ENCODE data around the gene MEF2D. TPM values are rescaled to one million over a fixed set of nuclear protein-coding genes. Genes with fewer than 3 reads are reported as not detected.

MEF2D gene
- total RNA-seq, 4 donors from 2014 or later, result 61.7 to 73.5 (median 67.1) TPM

- H3K4me3 ChIP-seq, result no peak overlapping the region
- no peaks in the 10 kb centered on the region for H3K9me3 ChIP-seq
- no peaks in the 10 kb centered on the region for H3K27me3 ChIP-seq
- peak overlapping the region; percentile 71 for H3K27ac ChIP-seq
- TF ChIP-seq POLR2A (IDR thresholded peaks at IDR 0.05), result no peak
- TF ChIP-seq EP300 (IDR thresholded peaks at IDR 0.05), result no peak
- TF ChIP-seq, protein P1, sequence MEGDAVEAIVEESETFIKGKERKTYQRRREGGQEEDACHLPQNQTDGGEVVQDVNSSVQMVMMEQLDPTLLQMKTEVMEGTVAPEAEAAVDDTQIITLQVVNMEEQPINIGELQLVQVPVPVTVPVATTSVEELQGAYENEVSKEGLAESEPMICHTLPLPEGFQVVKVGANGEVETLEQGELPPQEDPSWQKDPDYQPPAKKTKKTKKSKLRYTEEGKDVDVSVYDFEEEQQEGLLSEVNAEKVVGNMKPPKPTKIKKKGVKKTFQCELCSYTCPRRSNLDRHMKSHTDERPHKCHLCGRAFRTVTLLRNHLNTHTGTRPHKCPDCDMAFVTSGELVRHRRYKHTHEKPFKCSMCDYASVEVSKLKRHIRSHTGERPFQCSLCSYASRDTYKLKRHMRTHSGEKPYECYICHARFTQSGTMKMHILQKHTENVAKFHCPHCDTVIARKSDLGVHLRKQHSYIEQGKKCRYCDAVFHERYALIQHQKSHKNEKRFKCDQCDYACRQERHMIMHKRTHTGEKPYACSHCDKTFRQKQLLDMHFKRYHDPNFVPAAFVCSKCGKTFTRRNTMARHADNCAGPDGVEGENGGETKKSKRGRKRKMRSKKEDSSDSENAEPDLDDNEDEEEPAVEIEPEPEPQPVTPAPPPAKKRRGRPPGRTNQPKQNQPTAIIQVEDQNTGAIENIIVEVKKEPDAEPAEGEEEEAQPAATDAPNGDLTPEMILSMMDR (IDR thresholded peaks at IDR 0.05), result no peak
- no peak for TF ChIP-seq POLR2AphosphoS5 (IDR thresholded peaks at IDR 0.05)
- 53% methylated on average over 20 of the region's 20 CpGs for WGBS
- peaks cover 30% of the 10 kb centered on the region for H3K36me3 ChIP-seq
- peak in 1 of 2 donors; percentile 62 for DNase-seq (ENCODE audit: low spot score in 2 of 2)
- peaks cover 65% of the 10 kb centered on the region for H3K4me1 ChIP-seq
These were observed 37.4 kb downstream of the MEF2D start for GRCh38 chr1:156462954-156463795.

- TF ChIP-seq, protein P1 (IDR thresholded peaks at IDR 0.05), result no peak
- no peak for TF ChIP-seq EP300 (IDR thresholded peaks at IDR 0.05)
- no peak for TF ChIP-seq POLR2A (IDR thresholded peaks at IDR 0.05)
- TF ChIP-seq POLR2AphosphoS5 (IDR thresholded peaks at IDR 0.05), result no peak
- no peak overlapping the region for H3K4me3 ChIP-seq
- H3K27me3 ChIP-seq, result no peaks in the 10 kb centered on the region
- peaks cover 18% of the 10 kb centered on the region for H3K36me3 ChIP-seq
- 65% methylated on average over 17 of the region's 17 CpGs for WGBS
- peaks cover 70% of the 10 kb centered on the region for H3K4me1 ChIP-seq
- peak in 1 of 2 donors; percentile 74 for DNase-seq (ENCODE audit: low spot score in 2 of 2)
- peak overlapping the region; percentile 68 for H3K27ac ChIP-seq
- H3K9me3 ChIP-seq, result no peaks in the 10 kb centered on the region
These were observed 38.6 kb downstream of the MEF2D start for GRCh38 chr1:156461781-156462647.

- no peaks in the 10 kb centered on the region for H3K9me3 ChIP-seq
- 77% methylated on average over 4 of the region's 4 CpGs for WGBS
- no peak overlapping the region for H3K4me3 ChIP-seq
- H3K36me3 ChIP-seq, result peaks cover 10% of the 10 kb centered on the region
- TF ChIP-seq POLR2AphosphoS5 (IDR thresholded peaks at IDR 0.05) (no peak), EP300 (IDR thresholded peaks at IDR 0.05) (no peak), POLR2A (IDR thresholded peaks at IDR 0.05) (no peak)
- TF ChIP-seq, protein P1 (IDR thresholded peaks at IDR 0.05), result no peak
- DNase-seq (ENCODE audit: low spot score in 2 of 2), result no peak
- H3K27ac ChIP-seq, result peak overlapping the region; percentile 68
- peaks cover 68% of the 10 kb centered on the region for H3K4me1 ChIP-seq
- no peaks in the 10 kb centered on the region for H3K27me3 ChIP-seq
These were observed 39.5 kb downstream of the MEF2D start for GRCh38 chr1:156461109-156461508.

DNA sequence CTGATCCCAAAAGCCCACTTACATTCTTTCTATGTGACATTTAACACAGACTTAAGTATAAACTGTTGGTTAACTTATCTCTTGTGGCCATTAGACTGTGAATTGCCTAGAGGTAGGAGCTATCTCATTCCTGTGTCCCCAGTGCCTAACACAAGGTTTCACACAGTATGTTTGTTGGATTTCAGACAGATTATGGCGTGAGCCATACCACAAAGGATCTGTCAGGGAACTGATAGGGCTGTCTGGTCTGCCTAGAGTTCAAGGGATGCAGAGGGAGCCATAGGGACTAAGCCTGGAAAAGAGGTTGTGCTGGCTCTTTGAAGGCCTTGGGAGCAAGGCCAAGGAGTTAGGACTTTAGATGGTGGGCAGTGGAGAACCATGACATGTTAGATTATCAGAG lies 40.0 kb downstream of the MEF2D start:
- TF ChIP-seq, protein P1 (IDR thresholded peaks at IDR 0.05), result no peak
- TF ChIP-seq POLR2A (IDR thresholded peaks at IDR 0.05) (no peak), EP300 (IDR thresholded peaks at IDR 0.05) (no peak), POLR2AphosphoS5 (IDR thresholded peaks at IDR 0.05) (no peak)
- H3K27ac ChIP-seq, result no peak overlapping the region
- WGBS, result 91% methylated on average over 1 of the region's 1 CpG
- no peak overlapping the region for H3K4me3 ChIP-seq
- DNase-seq (ENCODE audit: low spot score in 2 of 2), result no peak
- no peaks in the 10 kb centered on the region for H3K27me3 ChIP-seq
- H3K4me1 ChIP-seq, result peaks cover 66% of the 10 kb centered on the region
- H3K9me3 ChIP-seq, result no peaks in the 10 kb centered on the region
- peaks cover 5% of the 10 kb centered on the region for H3K36me3 ChIP-seq

GRCh38 chr1:156458181-156458503 lies 42.4 kb downstream of the MEF2D start:
- Histone ChIP-seq H3K27ac (peak overlapping the region; percentile 96), H3K36me3 (no peaks in the 10 kb centered on the region), H3K4me3 (no peak overlapping the region), H3K9me3 (no peaks in the 10 kb centered on the region), H3K4me1 (peaks cover 42% of the 10 kb centered on the region), H3K27me3 (no peaks in the 10 kb centered on the region)
- TF ChIP-seq POLR2AphosphoS5 (IDR thresholded peaks at IDR 0.05), result no peak
- no peak for TF ChIP-seq EP300 (IDR thresholded peaks at IDR 0.05)
- no peak for TF ChIP-seq POLR2A (IDR thresholded peaks at IDR 0.05)
- TF ChIP-seq, protein P1 (IDR thresholded peaks at IDR 0.05), result no peak
- DNase-seq (ENCODE audit: low spot score in 2 of 2), result no peak
- WGBS, result 82% methylated on average over 3 of the region's 3 CpGs

All from suprapubic skin (tissue), 4 donors.